Middle frontal gyrus (tissue), 1 donor: Measurements from ENCODE around the gene RPL10.

Source experiments
- DNase-seq: peaks from one replicate; pipeline ENCODE4 v3.0.0-alpha.2; 2015; ENCODE audit warnings: low spot score; ENCODE audit errors: extremely low spot score

Gene RPL10

GRCh38 chrX:154430916-154431315, 32.7 kb downstream of the RPL10 start:
- no peak for DNase-seq

- DNase-seq, result no peak
These were observed 33.2 kb downstream of the RPL10 start for GRCh38 chrX:154431341-154431740.

DNA sequence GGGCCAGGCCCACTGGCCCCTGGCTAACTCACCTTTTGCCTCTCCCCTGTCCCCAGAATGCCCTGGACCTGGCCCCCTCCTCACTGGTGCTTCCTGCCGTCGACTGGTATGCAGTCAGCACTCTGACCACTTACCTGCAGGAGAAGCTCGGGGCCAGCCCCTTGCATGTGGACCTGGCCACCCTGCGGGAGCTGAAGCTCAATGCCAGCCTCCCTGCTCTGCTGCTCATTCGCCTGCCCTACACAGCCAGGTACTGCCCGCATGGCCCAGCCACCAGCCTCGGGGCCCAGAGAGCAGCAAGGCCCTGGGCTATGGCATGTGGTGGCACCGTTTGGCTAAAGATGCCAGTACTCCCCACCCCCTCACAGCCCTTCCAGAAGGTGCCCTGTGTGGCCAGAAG, 34.0 kb downstream of the RPL10 start:
- no peak for DNase-seq

DNA sequence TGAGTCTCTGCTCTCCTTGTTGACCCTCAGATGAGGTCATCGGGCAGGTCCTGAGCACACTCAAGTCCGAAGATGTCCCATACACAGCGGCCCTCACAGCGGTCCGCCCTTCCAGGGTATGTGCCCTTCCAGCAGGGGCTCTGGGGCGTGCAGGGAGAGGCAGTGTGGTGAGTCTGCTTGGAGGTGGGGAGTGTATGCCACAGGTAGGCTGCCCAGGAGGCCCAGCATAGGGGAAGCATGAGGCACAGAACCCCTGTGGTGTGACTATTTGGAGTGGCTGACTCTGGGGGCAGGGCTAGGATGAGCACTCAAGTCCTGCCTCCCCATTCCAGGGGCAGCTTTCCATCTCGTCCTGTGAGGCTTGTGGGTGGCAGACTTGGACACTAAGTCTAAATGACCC, 35.4 kb downstream of the RPL10 start:
- no peak for DNase-seq

GRCh38 chrX:154434394-154435168, 36.4 kb downstream of the RPL10 start:
- no peak for DNase-seq

- no peak for DNase-seq
These were observed 37.1 kb downstream of the RPL10 start for GRCh38 chrX:154435171-154435733.

DNA sequence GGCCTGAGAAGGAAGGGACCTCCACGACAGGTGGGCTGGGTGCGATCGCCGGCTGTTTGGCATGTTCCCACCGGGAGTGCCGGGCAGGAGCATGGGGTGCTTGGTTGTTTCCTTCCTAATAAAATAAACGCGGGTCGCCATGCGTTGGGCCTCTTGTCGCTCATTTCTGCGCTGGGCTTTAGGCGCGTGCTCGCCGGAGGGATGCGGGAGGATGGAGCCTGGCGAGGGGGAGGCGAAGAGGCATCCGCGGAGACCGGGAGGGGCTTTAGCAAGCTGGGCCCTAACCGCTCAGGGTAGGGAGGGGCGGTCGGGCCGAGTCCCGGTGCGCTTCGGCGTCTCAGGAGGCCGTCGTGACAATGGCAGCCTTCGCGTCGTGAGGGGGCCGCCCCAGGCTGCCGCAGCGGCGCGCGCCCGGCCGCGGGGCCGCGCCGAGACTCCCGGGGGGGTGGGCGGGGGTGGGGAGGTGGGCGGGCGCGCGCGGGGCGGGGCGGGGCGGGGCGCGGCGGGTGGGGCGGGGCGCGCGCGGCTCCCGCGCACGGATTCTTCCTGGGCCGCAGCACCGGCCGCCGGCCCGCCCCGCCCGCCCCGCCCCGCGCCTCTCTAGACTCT, 38.3 kb downstream of the RPL10 start:
- no peak for DNase-seq

- DNase-seq, result no peak
These were observed 39.0 kb downstream of the RPL10 start, which contains the start of gene GDI1 for GRCh38 chrX:154436983-154437752. Gene GDI1, plus strand, starts transcription at chrX:154437154. Its CDS starts 101 bp downstream, at chrX:154437255.

DNA sequence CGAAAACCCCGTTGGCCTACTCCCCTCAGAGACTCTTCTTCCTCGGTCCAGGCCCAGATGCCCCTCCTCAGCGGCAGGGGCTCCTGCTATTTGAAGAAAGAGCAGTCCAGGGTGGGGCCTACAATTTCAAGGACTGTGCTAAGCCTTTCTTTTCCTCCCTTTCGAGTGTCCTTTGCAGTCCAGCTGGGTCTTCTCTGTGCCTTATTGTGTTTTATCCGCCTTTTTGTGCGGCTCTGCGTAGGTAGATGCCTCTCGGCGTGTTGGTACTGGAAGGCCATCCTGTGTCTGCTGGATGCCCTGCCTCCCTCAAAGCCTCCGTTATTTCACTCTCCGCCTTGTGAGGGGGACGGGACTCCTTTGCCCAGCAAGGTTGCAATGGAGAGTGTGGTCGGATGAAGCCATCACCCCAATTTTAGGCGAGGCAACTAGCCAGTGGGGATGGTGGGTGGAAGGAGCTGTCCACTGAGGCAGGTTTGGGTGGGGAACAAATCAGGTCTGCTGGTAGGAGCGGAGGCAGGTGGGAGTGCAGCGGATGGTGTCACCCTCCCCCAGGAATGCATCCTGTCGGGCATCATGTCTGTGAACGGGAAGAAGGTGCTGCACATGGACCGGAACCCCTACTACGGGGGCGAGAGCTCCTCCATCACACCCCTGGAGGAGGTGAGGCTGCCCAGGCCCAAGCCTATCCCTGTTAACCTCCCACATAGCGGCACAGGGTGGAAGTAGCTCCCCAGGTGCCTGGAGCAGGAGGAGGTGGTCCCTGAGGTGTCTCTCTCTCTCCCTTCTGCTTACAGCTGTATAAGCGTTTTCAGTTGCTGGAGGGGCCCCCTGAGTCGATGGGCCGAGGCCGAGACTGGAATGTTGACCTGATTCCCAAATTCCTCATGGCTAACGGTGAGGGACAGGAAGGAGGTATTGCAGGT, 40.1 kb downstream of the RPL10 start:
- DNase-seq, result no peak

GRCh38 chrX:154439841-154440240, 41.7 kb downstream of the RPL10 start:
- no peak for DNase-seq

DNA sequence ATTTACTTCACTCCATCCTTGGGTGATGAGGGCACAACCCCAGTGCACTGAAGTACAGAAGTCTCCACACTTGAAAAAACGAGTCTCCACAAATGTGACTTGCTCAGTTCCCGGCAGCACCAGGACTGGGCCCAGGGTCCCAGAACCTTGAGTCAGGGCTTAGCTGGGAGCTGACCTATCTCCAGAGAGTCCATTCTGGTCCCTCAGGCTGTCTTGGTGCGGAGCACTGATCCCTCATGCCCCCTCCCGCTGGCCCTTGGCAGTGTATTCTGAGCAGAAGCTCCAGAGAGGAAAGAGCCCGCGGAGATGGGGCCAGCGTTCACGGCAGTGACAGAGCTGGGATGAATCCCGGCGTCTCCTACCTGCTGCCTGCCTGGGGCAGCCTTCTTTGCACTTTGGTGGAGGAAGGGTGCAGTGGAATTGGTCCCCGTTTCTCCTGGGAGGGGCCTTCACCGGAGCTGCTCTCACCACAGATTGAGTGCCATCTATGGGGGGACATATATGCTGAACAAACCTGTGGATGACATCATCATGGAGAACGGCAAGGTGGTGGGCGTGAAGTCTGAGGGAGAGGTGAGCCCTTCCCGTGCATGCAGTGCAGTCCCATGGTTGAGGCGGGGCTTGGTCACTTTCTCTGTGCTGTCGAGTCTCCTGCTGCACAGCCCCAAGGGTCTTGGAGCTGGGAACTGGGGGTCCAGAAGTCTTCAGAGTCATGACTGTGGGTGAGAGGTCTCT, 42.6 kb downstream of the RPL10 start:
- no peak for DNase-seq

- DNase-seq, result no peak
These were observed 43.4 kb downstream of the RPL10 start for GRCh38 chrX:154441564-154441963.

DNA sequence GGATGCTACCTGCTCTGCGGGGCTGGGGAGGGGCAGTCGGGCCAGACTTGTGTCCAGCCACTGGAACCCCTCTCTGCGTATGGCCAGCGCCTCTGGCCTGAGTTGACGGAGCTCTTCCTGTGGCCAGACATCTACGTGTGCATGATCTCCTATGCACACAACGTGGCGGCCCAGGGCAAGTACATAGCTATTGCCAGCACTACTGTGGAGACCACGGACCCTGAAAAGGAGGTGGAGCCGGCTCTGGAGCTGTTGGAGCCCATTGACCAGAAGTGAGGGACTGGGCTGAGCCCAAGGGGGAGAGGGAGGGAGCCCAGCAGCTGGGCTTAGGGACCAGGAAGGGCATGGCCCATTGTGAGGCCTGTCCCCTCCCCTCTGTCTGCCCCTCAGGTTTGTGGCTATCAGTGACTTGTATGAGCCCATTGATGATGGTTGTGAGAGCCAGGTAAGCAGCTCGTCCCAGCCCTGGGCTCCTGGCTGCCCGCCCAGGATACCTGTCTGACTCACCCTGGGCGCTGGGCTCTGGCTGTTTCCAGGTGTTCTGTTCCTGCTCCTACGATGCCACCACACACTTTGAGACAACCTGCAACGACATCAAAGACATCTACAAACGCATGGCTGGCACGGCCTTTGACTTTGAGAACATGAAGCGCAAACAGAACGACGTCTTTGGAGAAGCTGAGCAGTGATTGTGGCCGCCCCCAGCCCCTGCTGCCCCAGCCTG, 44.0 kb downstream of the RPL10 start:
- no peak for DNase-seq

GRCh38 chrX:154443479-154443910, 45.3 kb downstream of the RPL10 start:
- no peak for DNase-seq

DNA sequence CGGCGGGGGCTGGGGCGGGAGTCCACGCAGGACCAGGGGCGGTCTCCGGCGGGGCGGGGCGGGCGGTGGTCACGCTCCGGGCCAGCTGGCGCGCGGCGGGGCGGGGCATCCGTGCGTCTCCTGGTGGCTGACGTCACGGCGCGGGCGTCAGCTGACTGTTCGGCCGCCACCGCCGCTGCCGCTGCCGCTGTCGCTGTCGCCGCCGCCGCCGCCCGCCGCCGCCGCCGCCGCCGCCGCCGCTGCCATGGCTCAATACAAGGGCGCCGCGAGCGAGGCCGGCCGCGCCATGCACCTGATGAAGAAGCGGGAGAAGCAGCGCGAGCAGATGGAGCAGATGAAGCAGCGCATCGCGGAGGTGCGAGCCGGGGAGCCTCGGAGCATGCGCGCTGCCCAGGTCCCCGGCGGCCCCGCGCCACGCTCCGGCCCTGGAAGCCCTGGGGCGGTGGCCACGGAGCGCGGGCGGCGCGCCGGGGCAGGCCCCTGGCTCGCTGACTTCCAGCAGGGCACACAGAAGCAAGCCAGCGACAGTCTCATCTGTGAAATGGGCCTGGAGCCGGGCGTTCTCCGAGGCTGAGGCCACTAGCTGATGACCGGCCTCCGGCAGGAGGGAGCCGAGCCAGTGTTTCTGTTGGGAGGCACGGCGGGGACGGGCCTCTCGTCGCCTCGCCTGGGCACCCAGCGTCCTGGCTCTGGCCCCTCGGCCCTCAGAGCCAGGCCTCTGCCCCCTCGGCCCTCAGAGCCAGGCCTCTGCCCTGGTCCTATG, 46.0 kb downstream of the RPL10 start, which contains the start of gene FAM50A:
Gene FAM50A (plus strand): TSS at position 150 of the 763 bp plus-strand sequence. CDS start 95 bp downstream, at position 245.
- DNase-seq, result peak; percentile 61

GRCh38 chrX:154444755-154445246, 46.6 kb downstream of the RPL10 start:
- no peak for DNase-seq

DNA sequence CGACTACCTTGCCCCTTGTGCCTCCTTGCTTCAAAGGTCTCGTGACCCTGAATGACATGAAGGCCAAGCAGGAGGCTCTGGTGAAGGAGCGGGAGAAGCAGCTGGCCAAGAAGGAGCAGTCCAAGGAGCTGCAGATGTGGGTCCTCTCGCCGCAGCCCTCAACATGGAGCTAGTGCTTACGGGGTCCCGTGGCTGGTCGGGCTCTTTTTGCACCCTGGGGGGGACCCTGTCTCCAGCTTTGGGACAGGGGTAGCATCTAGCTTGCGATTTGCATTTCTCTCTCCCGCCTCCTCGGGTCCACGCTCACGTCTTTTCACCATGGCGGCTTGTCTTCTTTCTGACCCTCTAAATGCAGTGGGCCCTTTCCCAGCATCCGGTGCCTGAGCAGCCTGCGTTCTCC, 47.6 kb downstream of the RPL10 start:
- DNase-seq, result no peak

DNA sequence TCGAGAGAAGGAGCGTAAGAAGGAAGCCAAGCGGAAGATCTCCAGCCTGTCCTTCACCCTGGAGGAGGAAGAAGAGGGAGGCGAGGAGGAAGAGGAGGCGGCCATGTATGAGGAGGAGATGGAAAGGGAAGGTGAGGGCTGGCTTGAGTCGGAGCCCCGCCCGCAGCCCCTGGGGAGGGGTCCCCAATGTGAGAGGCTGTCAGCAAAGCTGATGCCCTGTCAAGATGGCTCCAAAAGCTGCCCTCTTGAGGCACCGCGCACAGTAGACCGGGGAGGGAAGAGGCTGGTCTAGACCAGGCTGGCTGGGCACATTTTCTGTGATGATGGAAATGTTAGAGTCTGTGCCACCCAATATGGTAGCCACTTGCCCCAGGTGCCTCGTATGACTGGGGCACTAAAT, 48.3 kb downstream of the RPL10 start:
- no peak for DNase-seq
